OCI-LY7 (cell line): ENCODE data around the gene OPALIN. TPM values are rescaled to one million over a fixed set of nuclear protein-coding genes. Genes with fewer than 3 reads are reported as not detected.

Source experiments
- BruUV-seq: library from RNA; stranded (reverse); fragments of 400-500 nt; replicated peaks from 2 replicates; lab custom pipeline; 2021; lab: Mats Ljungman, UMichigan
- CTCF ChIA-PET: fragments of 300-600 bp; sonication (Branson Sonifier 250); formaldehyde crosslinking; loops from one replicate; lab custom pipeline; 2022; ENCODE audit warnings: antibody characterized with exemption; ENCODE audit not compliant: unreplicated experiment; lab: Charles Lee
- POLR2A ChIA-PET: fragments of 300-600 bp; sonication (Branson Sonifier 250); formaldehyde crosslinking; loops from one replicate; lab custom pipeline; 2022; ENCODE audit warnings: antibody characterized with exemption; lab: Charles Lee
- DNase-seq: peaks from one replicate; pipeline ENCODE4 v3.0.0-alpha.2; 2015; ENCODE audit warnings: low spot score
- H2AFZ ChIP-seq: fragments of 200-600 bp; sonication (generic), shearing (Covaris generic); 2 replicates; pipeline ENCODE4 v1.6.1; 2014; ENCODE audit warnings: mild to moderate bottlenecking, antibody characterized with exemption, low read length, moderate library complexity
- H3K27ac ChIP-seq: fragments of 200-600 bp; sonication (generic); 2 replicates; pipeline ENCODE4 v1.5.1; 2014; ENCODE audit warnings: mixed run types, low read depth, mild to moderate bottlenecking, moderate library complexity, low read length, inconsistent platforms; ENCODE audit not compliant: poor library complexity, severe bottlenecking
- H3K36me3 ChIP-seq: fragments of 200-600 bp; sonication (generic); 2 replicates; pipeline ENCODE4 v1.6.1; 2014; ENCODE audit warnings: mild to moderate bottlenecking, antibody characterized with exemption, low read length, moderate library complexity, mixed read lengths; ENCODE audit not compliant: insufficient read depth
- H3K4me1 ChIP-seq: fragments of 200-600 bp; sonication (generic); 2 replicates; pipeline ENCODE4 v1.5.1; 2014; ENCODE audit warnings: mild to moderate bottlenecking, low read length; ENCODE audit not compliant: insufficient read depth, poor library complexity, severe bottlenecking
- H3K4me2 ChIP-seq: fragments of 200-600 bp; sonication (generic); 2 replicates; pipeline ENCODE4 v1.6.1; 2014; ENCODE audit warnings: mild to moderate bottlenecking, low read length
- H3K4me3 ChIP-seq: fragments of 200-600 bp; sonication (generic); 2 replicates; pipeline ENCODE4 v1.5.1; 2014; ENCODE audit warnings: mild to moderate bottlenecking, low read depth, low read length; ENCODE audit not compliant: poor library complexity, severe bottlenecking
- H3K79me2 ChIP-seq: fragments of 200-600 bp; sonication (generic); 2 replicates; pipeline ENCODE4 v1.6.1; 2016; ENCODE audit warnings: low read depth, mild to moderate bottlenecking, low read length, moderate library complexity, mixed read lengths; ENCODE audit not compliant: insufficient read depth
- H3K9me2 ChIP-seq: fragments of 200-600 bp; sonication (generic); 2 replicates; pipeline ENCODE4 v1.6.1; 2016; ENCODE audit warnings: mild to moderate bottlenecking, low read length, mixed read lengths; ENCODE audit not compliant: insufficient read depth
- H3K9me3 ChIP-seq: fragments of 200-600 bp; sonication (generic); 2 replicates; pipeline ENCODE4 v1.6.1; 2014; ENCODE audit warnings: mild to moderate bottlenecking, mixed run types, low read length, mixed read lengths
- H4K20me1 ChIP-seq: fragments of 200-600 bp; sonication (generic); 2 replicates; pipeline ENCODE4 v1.6.1; 2014; ENCODE audit warnings: mild to moderate bottlenecking, antibody characterized with exemption, low read length, moderate library complexity, mixed read lengths; ENCODE audit not compliant: insufficient read depth
- EZH2phosphoT487 ChIP-seq: fragments of 200-600 bp; sonication (generic); IDR thresholded peaks from 2 replicates; pipeline ENCODE4 v1.6.1; 2018; ENCODE audit warnings: low read depth, borderline replicate concordance, mild to moderate bottlenecking, mixed run types, antibody characterized with exemption, low read length, moderate library complexity, mixed read lengths
- intact Hi-C: fragments of 100-400 bp; cut with micrococcal nuclease; formaldehyde crosslinking; loops from one replicate; pipeline ENCODE4 v1.10.0; 2022; ENCODE audit not compliant: unreplicated experiment
- total RNA-seq, 2 experiments: library from RNA; depleted of rRNA in 1 of 2; stranded (reverse); fragments of >200 nt in 1 of 2; shearing (Covaris generic) in 1 of 2; gene quantifications; 2 replicates each; pipeline ENCODE4 v1.2.3, GENCODE V29; 2014 to 2022
- TF ChIP-seq, protein P1 (sequence below): fragments of 200-600 bp; sonication (generic); conservative IDR thresholded peaks from 2 replicates; pipeline ENCODE4 v1.5.1; 2014; ENCODE audit warnings: mild to moderate bottlenecking, antibody characterized with exemption, low read length, moderate library complexity, mixed read lengths

Gene OPALIN
- total RNA-seq, 2 experiments from 2014 or later = not detected

GRCh38 chr10:96317067-96317833 is 41.6 kb downstream of the OPALIN start:
- Histone ChIP-seq H3K9me3 (no peaks in the 10 kb centered on the region), H3K4me3 (no peak overlapping the region), H3K4me2 (no peak overlapping the region), H3K9me2 (no peaks in the 10 kb centered on the region), H3K27ac (no peak overlapping the region), H3K79me2 (no peaks in the 10 kb centered on the region), H3K36me3 (no peaks in the 10 kb centered on the region), H2AFZ (no peak overlapping the region), H4K20me1 (no peaks in the 10 kb centered on the region), H3K4me1 (peaks cover 10% of the 10 kb centered on the region)
- ChIA-PET POLR2A (interaction anchor here (1.2 to 1.7 kb wide), 3 partner anchors 13 to 26 kb away, joined by 3 to 5 read pairs (median 3); partner anchors contain the start of gene DNTT), CTCF (interaction anchor here (0.6 to 0.9 kb wide), 2 partner anchors 9 to 47 kb away, joined by 3 to 4 read pairs; no protein-coding TSS in a partner anchor)
- peak; percentile 49 for DNase-seq
- TF ChIP-seq, protein P1, sequence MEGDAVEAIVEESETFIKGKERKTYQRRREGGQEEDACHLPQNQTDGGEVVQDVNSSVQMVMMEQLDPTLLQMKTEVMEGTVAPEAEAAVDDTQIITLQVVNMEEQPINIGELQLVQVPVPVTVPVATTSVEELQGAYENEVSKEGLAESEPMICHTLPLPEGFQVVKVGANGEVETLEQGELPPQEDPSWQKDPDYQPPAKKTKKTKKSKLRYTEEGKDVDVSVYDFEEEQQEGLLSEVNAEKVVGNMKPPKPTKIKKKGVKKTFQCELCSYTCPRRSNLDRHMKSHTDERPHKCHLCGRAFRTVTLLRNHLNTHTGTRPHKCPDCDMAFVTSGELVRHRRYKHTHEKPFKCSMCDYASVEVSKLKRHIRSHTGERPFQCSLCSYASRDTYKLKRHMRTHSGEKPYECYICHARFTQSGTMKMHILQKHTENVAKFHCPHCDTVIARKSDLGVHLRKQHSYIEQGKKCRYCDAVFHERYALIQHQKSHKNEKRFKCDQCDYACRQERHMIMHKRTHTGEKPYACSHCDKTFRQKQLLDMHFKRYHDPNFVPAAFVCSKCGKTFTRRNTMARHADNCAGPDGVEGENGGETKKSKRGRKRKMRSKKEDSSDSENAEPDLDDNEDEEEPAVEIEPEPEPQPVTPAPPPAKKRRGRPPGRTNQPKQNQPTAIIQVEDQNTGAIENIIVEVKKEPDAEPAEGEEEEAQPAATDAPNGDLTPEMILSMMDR = peak; percentile 72
- no peak for TF ChIP-seq EZH2phosphoT487
- BruUV-seq = no TSS peak
- intact Hi-C loops = loop anchor here (10.0 kb wide), 1 partner anchor 452 kb away; no protein-coding TSS in a partner anchor

GRCh38 chr10:96313344-96313743 is 45.5 kb downstream of the OPALIN start:
- intact Hi-C loops = loop anchor here (10.0 kb wide), 1 partner anchor 449 kb away; no protein-coding TSS in a partner anchor

More at GRCh38 chr10:96313344-96313743, 45.5 kb downstream of the OPALIN start:
- Histone ChIP-seq H3K9me3 (no peaks in the 10 kb centered on the region), H3K36me3 (no peaks in the 10 kb centered on the region), H2AFZ (no peak overlapping the region), H3K4me3 (no peak overlapping the region), H3K4me1 (peaks cover 4% of the 10 kb centered on the region), H3K79me2 (no peaks in the 10 kb centered on the region), H3K9me2 (no peaks in the 10 kb centered on the region), H4K20me1 (no peaks in the 10 kb centered on the region), H3K4me2 (no peak overlapping the region), H3K27ac (no peak overlapping the region)
- BruUV-seq = no TSS peak
- DNase-seq = no peak
- TF ChIP-seq, protein P1 = no peak
- TF ChIP-seq EZH2phosphoT487 = no peak
- POLR2A ChIA-PET = interaction anchor here (0.7 to 1.7 kb wide), 2 partner anchors 9 to 43 kb away, joined by 3 read pairs; no protein-coding TSS in a partner anchor
- CTCF ChIA-PET = interaction anchor here (1.1 kb wide), 1 partner anchor 14 kb away, joined by 3 read pairs; no protein-coding TSS in a partner anchor
